ENCODE data around the gene LRRC25. TPM values are rescaled to one million over a fixed set of nuclear protein-coding genes. Genes with fewer than 3 reads are reported as not detected.

LRRC25 gene
- total and polyA plus RNA-seq, 10 of the 15 experiments (the other 5 are each of a cell fraction or from before 2014, with no cell fraction given) = 0.38 to 2.9 (median 1.2) TPM

GRCh38 chr19:18368504-18369222 is 28.8 kb downstream of the LRRC25 start:
- whole genome bisulfite sequencing (ENCODE audit: insufficient coverage, insufficient replicate concordance, low lambda C conversion rate, missing lambda C conversion rate) = 83% methylated on average over 15 of the region's 15 CpGs
- SMC1A ChIA-PET (ENCODE audit: uncharacterized antibody, unreplicated experiment) = interaction anchor here (1.0 kb wide), 1 partner anchor 8 kb away, joined by 3 read pairs; no protein-coding TSS in a partner anchor
- H3K4me2 ChIP-seq (ENCODE audit: control insufficient read depth, insufficient read depth) = no peak overlapping the region
- ATAC-seq (no peak), DNase-seq (ENCODE audit: low read depth, low spot score) (no peak), FAIRE-seq (no peak)
- H3K36me3 ChIP-seq (ENCODE audit: control insufficient read depth in 2 of 2, insufficient read depth in 2 of 2, low read length in 1 of 2) = peaks cover 0 to 6% of the 10 kb centered on the region in 2 experiments; a peak in 3 of 4 replicates
- no peaks in the 10 kb centered on the region for H3K79me2 ChIP-seq (ENCODE audit: control insufficient read depth, insufficient read depth, low read length)
- POLR2A ChIA-PET = interaction anchor here (0.6 to 1.4 kb wide), 2 partner anchors 9 to 103 kb away, joined by 3 to 5 read pairs; no protein-coding TSS in a partner anchor
- peaks cover 17% of the 10 kb centered on the region for H3K4me1 ChIP-seq (ENCODE audit: control insufficient read depth, insufficient read depth, low read length)
- H3K9ac ChIP-seq (ENCODE audit: control insufficient read depth, insufficient read depth, low read length) = no peak overlapping the region
- intact Hi-C loops (cut with micrococcal nuclease; ENCODE audit: unreplicated experiment) (no loop called here), in situ Hi-C loops (cut with MboI) (no loop called here)
- peak; percentile 24; the same call in 1 of the 2 replicates for TF ChIP-seq POLR2A (IDR thresholded peaks at IDR 0.05; ENCODE audit: low read depth, low read length)
- TF ChIP-seq YY1 (IDR thresholded peaks at IDR 0.05; ENCODE audit: low read depth, low read length) = no peak
- no peak overlapping the region for H3K4me3 ChIP-seq
- no peak overlapping the region for H3K27ac ChIP-seq (ENCODE audit: control insufficient read depth, insufficient read depth)
- no peaks in the 10 kb centered on the region for H4K20me1 ChIP-seq (ENCODE audit: control insufficient read depth, insufficient read depth)
- BruUV-seq (replicated peaks) = no TSS peak
- H3K9me3 ChIP-seq (replicated peaks; ENCODE audit: control insufficient read depth, insufficient read depth, low read length) = no peaks in the 10 kb centered on the region; the same call in 2 of the 3 replicates
- CTCF ChIA-PET = no interaction called here
- H3K27me3 ChIP-seq (replicated peaks in 1 of 2; ENCODE audit: control insufficient read depth in 2 of 2, insufficient read depth in 2 of 2, low read length in 1 of 2) = no peaks in the 10 kb centered on the region
- RAD21 ChIA-PET (ENCODE audit: unreplicated experiment) = no interaction called here
- no peak overlapping the region for H2AFZ ChIP-seq (ENCODE audit: control insufficient read depth, low read depth, low read length)

- intact Hi-C loops (cut with micrococcal nuclease; ENCODE audit: unreplicated experiment) (no loop called here), in situ Hi-C loops (cut with MboI) (no loop called here)
- BruUV-seq (replicated peaks) = TSS peak; percentile 47
- Histone ChIP-seq H3K4me1 (ENCODE audit: control insufficient read depth, insufficient read depth, low read length) (peaks cover 11% of the 10 kb centered on the region), H2AFZ (ENCODE audit: control insufficient read depth, low read depth, low read length) (no peak overlapping the region), H3K9me3 (replicated peaks; ENCODE audit: control insufficient read depth, insufficient read depth, low read length) (no peaks in the 10 kb centered on the region; the same call in 2 of the 3 replicates), H3K36me3 (ENCODE audit: control insufficient read depth in 2 of 2, insufficient read depth in 2 of 2, low read length in 1 of 2) (peaks cover 0 to 6% of the 10 kb centered on the region in 2 experiments), H4K20me1 (ENCODE audit: control insufficient read depth, insufficient read depth) (no peaks in the 10 kb centered on the region), H3K27me3 (replicated peaks in 1 of 2; ENCODE audit: control insufficient read depth in 2 of 2, insufficient read depth in 2 of 2, low read length in 1 of 2) (no peaks in the 10 kb centered on the region), H3K79me2 (ENCODE audit: control insufficient read depth, insufficient read depth, low read length) (no peaks in the 10 kb centered on the region), H3K4me2 (ENCODE audit: control insufficient read depth, insufficient read depth) (no peak overlapping the region), H3K27ac (ENCODE audit: control insufficient read depth, insufficient read depth) (peak overlapping the region; percentile 42), H3K4me3 (no peak overlapping the region), H3K9ac (ENCODE audit: control insufficient read depth, insufficient read depth, low read length) (no peak overlapping the region)
- 73% methylated on average over 2 of the region's 2 CpGs for WGBS (ENCODE audit: insufficient coverage, insufficient replicate concordance, low lambda C conversion rate, missing lambda C conversion rate)
- ChIA-PET RAD21 (ENCODE audit: unreplicated experiment) (interaction anchor here (0.7 to 1.6 kb wide), 2 partner anchors 15 to 37 kb away, joined by 3 to 5 read pairs; no protein-coding TSS in a partner anchor), CTCF (interaction anchor here (1.0 to 1.5 kb wide), 3 partner anchors 22 to 87 kb away, joined by 4 to 5 read pairs (median 4); no protein-coding TSS in a partner anchor), SMC1A (ENCODE audit: uncharacterized antibody, unreplicated experiment) (interaction anchor here (1.0 to 1.5 kb wide), 3 partner anchors 16 to 46 kb away, joined by 3 to 4 read pairs (median 3); no protein-coding TSS in a partner anchor), POLR2A (interaction anchor here (0.9 to 1.2 kb wide), 2 partner anchors 26 to 85 kb away, joined by 3 read pairs; partner anchors contain the start of genes JUND and PGPEP1)
- DNase-seq (ENCODE audit: low read depth, low spot score) (no peak), ATAC-seq (peak; percentile 43), FAIRE-seq (no peak)
- TF ChIP-seq BCL11A (IDR thresholded peaks at IDR 0.05; ENCODE audit: low read depth, low read length) (no peak), BHLHE40 (IDR thresholded peaks at IDR 0.05; ENCODE audit: borderline replicate concordance in 1 of 2, low read depth in 2 of 2, low read length in 1 of 2) (peak in 1 of 2 experiments; percentile 34; a peak in 1 of 4 replicates), SP1 (IDR thresholded peaks at IDR 0.05; ENCODE audit: low read depth, low read length) (no peak), TCF12 (IDR thresholded peaks at IDR 0.05; ENCODE audit: low read depth, low read length) (no peak), MAX (IDR thresholded peaks at IDR 0.05; ENCODE audit: low read depth, low read length) (no peak), ATF7 (IDR thresholded peaks at IDR 0.05; ENCODE audit: low read depth) (0 out of 2 replicates have a peak, but pooled peaks have one; percentile 11), SMC3 (IDR thresholded peaks at IDR 0.05; ENCODE audit: borderline replicate concordance, low read length) (no peak), RBBP5 (conservative IDR thresholded peaks at IDR 0.05) (no peak), ZSCAN29 (IDR thresholded peaks at IDR 0.05) (no peak), SMAD1 (IDR thresholded peaks at IDR 0.05; ENCODE audit: low read depth, partially characterized antibody) (no peak), ZNF592 (IDR thresholded peaks at IDR 0.05) (no peak)
These were observed 31.4 kb downstream of the LRRC25 start for GRCh38 chr19:18366021-18366435.
